Fibroblast of lung (primary cell): Measurements from ENCODE around the gene XYLT1. TPM values are rescaled to one million over a fixed set of nuclear protein-coding genes. Genes with fewer than 3 reads are reported as not detected.

ENCODE experiments used
- DNase-seq, 2 donors: peaks; one replicate each; pipeline versions ENCODE4 v3.0.0 to v3.0.0-alpha.2; 2010; ENCODE audit warnings: low read depth in 2 of 2
- H2AFZ ChIP-seq: 2 replicates; pipeline ENCODE4 v1.5.1; 2012; ENCODE audit warnings: low read length, control low read depth, inconsistent platforms
- H3K27ac ChIP-seq: 2 replicates; pipeline ENCODE4 v1.5.1; 2011; ENCODE audit warnings: low read length, control low read depth; ENCODE audit not compliant: insufficient read depth
- H3K27me3 ChIP-seq: 2 replicates; pipeline ENCODE4 v1.5.1; 2011; ENCODE audit warnings: mild to moderate bottlenecking, low read length; ENCODE audit not compliant: control insufficient read depth, insufficient read depth
- H3K36me3 ChIP-seq: 2 replicates; pipeline ENCODE4 v1.5.1; 2011; ENCODE audit warnings: low read length; ENCODE audit not compliant: control insufficient read depth, insufficient read depth
- H3K4me1 ChIP-seq: 2 replicates; pipeline ENCODE4 v1.5.1; 2011; ENCODE audit warnings: low read length; ENCODE audit not compliant: control insufficient read depth, insufficient read depth; ENCODE audit errors: extremely low read depth
- H3K4me2 ChIP-seq: 2 replicates; pipeline ENCODE4 v1.5.1; 2011; ENCODE audit warnings: low read length, control low read depth; ENCODE audit not compliant: insufficient read depth; ENCODE audit errors: extremely low read depth
- H3K4me3 ChIP-seq, 4 experiments: fragments of 200-600 bp in 1 of 4; sonication (generic) in 1 of 4; replicated peaks in 1 of 4; 2 replicates each; pipeline ENCODE4 v1.5.1; 2011 to 2016; ENCODE audit warnings: low read length in 4 of 4, low read depth in 3 of 4, mild to moderate bottlenecking in 3 of 4, control low read depth in 2 of 4, inconsistent platforms in 1 of 4, mixed read lengths in 1 of 4; ENCODE audit not compliant: insufficient read depth in 1 of 4; ENCODE audit errors: control extremely low read depth in 1 of 4
- H3K79me2 ChIP-seq: 2 replicates; pipeline ENCODE4 v1.5.1; 2012; ENCODE audit warnings: mild to moderate bottlenecking, low read length, inconsistent platforms; ENCODE audit not compliant: control insufficient read depth, insufficient read depth
- H3K9ac ChIP-seq: 2 replicates; pipeline ENCODE4 v1.5.1; 2011; ENCODE audit warnings: mild to moderate bottlenecking, low read length, control low read depth; ENCODE audit not compliant: insufficient read depth
- H3K9me3 ChIP-seq: 2 replicates; pipeline ENCODE4 v1.5.1; 2012; ENCODE audit warnings: low read depth, low read length; ENCODE audit not compliant: control insufficient read depth, insufficient read depth
- H4K20me1 ChIP-seq: 2 replicates; pipeline ENCODE4 v1.5.1; 2011; ENCODE audit warnings: low read length; ENCODE audit not compliant: control insufficient read depth, insufficient read depth; ENCODE audit errors: extremely low read depth
- EZH2 ChIP-seq: IDR thresholded peaks from 2 replicates; pipeline ENCODE4 v1.5.1; 2012; ENCODE audit warnings: low read length, control low read depth, mild to moderate bottlenecking; ENCODE audit errors: missing control alignments
- polyA plus RNA-seq, 2 donors: library from polyadenylated mRNA; depleted of rRNA in 1 of 2; stranded (reverse) in 1 of 2; unstranded in 1 of 2; fragments of >200 nt; gene quantifications; 2 replicates each; pipeline ENCODE4 v1.2.1, GENCODE V29; 2011 to 2012; ENCODE audit warnings: missing spikeins in 1 of 2
- total RNA-seq: library from RNA; depleted of rRNA; stranded (reverse); fragments of >200 nt; gene quantifications from 2 replicates; pipeline ENCODE4 v1.2.1, GENCODE V29; 2014
- TF ChIP-seq, protein P1 (sequence below), 2 donors: IDR thresholded peaks in 1 of 2; conservative IDR thresholded peaks in 1 of 2; 1 replicate in 1 of 2; 2 replicates in 1 of 2; pipeline ENCODE4 v1.5.1; 2011 to 2012; ENCODE audit warnings: low read length in 2 of 2, control low read depth in 1 of 2, inconsistent platforms in 1 of 2, low read depth in 1 of 2, mild to moderate bottlenecking in 1 of 2

XYLT1 gene
- total and polyA plus RNA-seq, 2 donors (not counting 1 experiment from before 2014, with no cell fraction given), result 9.3 to 21.8 TPM

DNA sequence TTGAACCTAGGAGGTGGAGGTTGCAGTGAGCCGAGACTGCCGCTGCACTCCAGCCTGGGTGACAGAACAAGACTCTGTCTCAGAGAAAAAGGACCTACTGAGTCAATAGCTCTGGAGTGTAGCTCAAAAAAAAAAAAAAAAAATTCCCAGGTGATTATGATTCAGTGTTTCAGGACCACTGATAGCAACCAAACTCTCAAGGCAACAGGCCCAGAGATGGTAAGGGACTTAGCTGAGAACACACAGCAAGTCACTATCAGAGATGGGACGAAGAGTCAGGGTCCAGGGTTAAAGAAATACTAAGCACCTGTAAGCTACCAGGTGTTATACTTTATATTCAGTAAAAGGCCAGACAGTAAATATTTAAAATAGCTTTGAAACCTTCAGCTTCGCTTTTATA, 335.3 kb downstream of the XYLT1 start:
- Histone ChIP-seq H3K9ac (no peak overlapping the region), H3K4me2 (no peak overlapping the region), H3K4me3 (no peak overlapping the region), H4K20me1 (peaks cover 2% of the 10 kb centered on the region), H3K4me1 (no peaks in the 10 kb centered on the region), H3K27ac (no peak overlapping the region), H3K36me3 (no peaks in the 10 kb centered on the region), H3K9me3 (no peaks in the 10 kb centered on the region), H3K27me3 (no peaks in the 10 kb centered on the region), H3K79me2 (no peaks in the 10 kb centered on the region), H2AFZ (no peak overlapping the region)
- no peak for DNase-seq
- no peak for TF ChIP-seq EZH2
- TF ChIP-seq, protein P1, sequence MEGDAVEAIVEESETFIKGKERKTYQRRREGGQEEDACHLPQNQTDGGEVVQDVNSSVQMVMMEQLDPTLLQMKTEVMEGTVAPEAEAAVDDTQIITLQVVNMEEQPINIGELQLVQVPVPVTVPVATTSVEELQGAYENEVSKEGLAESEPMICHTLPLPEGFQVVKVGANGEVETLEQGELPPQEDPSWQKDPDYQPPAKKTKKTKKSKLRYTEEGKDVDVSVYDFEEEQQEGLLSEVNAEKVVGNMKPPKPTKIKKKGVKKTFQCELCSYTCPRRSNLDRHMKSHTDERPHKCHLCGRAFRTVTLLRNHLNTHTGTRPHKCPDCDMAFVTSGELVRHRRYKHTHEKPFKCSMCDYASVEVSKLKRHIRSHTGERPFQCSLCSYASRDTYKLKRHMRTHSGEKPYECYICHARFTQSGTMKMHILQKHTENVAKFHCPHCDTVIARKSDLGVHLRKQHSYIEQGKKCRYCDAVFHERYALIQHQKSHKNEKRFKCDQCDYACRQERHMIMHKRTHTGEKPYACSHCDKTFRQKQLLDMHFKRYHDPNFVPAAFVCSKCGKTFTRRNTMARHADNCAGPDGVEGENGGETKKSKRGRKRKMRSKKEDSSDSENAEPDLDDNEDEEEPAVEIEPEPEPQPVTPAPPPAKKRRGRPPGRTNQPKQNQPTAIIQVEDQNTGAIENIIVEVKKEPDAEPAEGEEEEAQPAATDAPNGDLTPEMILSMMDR (conservative IDR thresholded peaks at IDR 0.05 in 1 of 2, IDR thresholded peaks at IDR 0.05 in 1 of 2; ENCODE audit: low read depth in 1 of 2, low read length in 2 of 2), result no peak

DNA sequence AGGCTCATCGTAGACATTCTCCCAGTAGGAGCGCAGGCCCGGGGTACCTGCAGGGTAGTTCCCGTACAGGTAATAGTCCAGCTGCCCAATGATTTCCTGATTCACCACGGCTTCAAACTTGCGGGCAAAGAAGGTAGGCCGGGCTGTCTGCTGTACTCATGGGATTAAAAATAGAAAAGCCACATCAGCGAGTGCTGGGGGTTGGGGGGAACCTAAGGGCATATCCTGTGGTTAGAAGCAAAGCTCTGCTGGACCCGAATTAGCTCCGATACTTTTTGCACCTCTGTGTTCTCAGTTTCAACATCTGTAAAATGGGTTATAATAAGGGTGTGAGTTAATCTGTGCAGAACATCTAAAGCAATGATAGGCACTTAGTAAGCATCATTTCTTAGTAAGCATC, 336.2 kb downstream of the XYLT1 start:
- Histone ChIP-seq H3K9ac (no peak overlapping the region), H2AFZ (no peak overlapping the region), H3K36me3 (no peaks in the 10 kb centered on the region), H3K4me2 (no peak overlapping the region), H3K4me1 (no peaks in the 10 kb centered on the region), H3K9me3 (no peaks in the 10 kb centered on the region), H3K27me3 (no peaks in the 10 kb centered on the region), H3K27ac (no peak overlapping the region), H4K20me1 (peaks cover 2% of the 10 kb centered on the region), H3K79me2 (no peaks in the 10 kb centered on the region), H3K4me3 (no peak overlapping the region)
- no peak for DNase-seq
- no peak for TF ChIP-seq EZH2
- TF ChIP-seq, protein P1 (conservative IDR thresholded peaks at IDR 0.05 in 1 of 2, IDR thresholded peaks at IDR 0.05 in 1 of 2; ENCODE audit: low read depth in 1 of 2, low read length in 2 of 2), result no peak

DNA sequence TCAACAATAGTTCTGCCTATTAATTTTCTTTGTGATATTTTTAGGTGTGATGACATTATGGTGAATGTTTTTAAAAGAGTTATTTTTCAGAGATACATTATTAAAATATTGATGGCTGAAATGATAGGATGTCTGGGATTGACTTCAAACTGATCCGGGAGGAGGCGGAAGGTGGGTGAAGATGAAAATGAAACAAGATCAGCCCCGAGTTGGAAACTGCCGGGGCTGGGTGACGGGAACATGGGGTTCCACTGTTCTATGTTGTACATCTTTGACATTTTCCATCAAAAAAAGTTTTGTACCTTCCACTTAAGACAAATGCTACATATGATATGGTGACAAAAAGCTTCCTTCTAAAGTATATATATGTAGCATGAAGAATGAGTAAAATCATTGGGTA, 336.9 kb downstream of the XYLT1 start:
- H3K79me2 ChIP-seq, result no peaks in the 10 kb centered on the region
- no peak for TF ChIP-seq EZH2
- TF ChIP-seq, protein P1 (conservative IDR thresholded peaks at IDR 0.05 in 1 of 2, IDR thresholded peaks at IDR 0.05 in 1 of 2; ENCODE audit: low read depth in 1 of 2, low read length in 2 of 2), result no peak
- H3K27ac ChIP-seq, result no peak overlapping the region
- H3K27me3 ChIP-seq, result no peaks in the 10 kb centered on the region
- no peak for DNase-seq
- no peak overlapping the region for H3K4me3 ChIP-seq
- H3K36me3 ChIP-seq, result no peaks in the 10 kb centered on the region
- H2AFZ ChIP-seq, result no peak overlapping the region
- H4K20me1 ChIP-seq, result peaks cover 2% of the 10 kb centered on the region
- H3K9me3 ChIP-seq, result no peaks in the 10 kb centered on the region
- no peak overlapping the region for H3K9ac ChIP-seq
- H3K4me1 ChIP-seq, result no peaks in the 10 kb centered on the region
- H3K4me2 ChIP-seq, result no peak overlapping the region
